Neural progenitor cell (in vitro differentiated cells): Measurements from ENCODE around the gene COL13A1. TPM values are rescaled to one million over a fixed set of nuclear protein-coding genes. Genes with fewer than 3 reads are reported as not detected.

Source experiments
- DNase-seq: peaks from one replicate; pipeline ENCODE4 v3.0.0-alpha.2; 2016; ENCODE audit warnings: low spot score
- H2AFZ ChIP-seq: fragments of 200-600 bp; sonication (generic); replicated peaks from 2 replicates; pipeline ENCODE4 v1.6.1; 2016; ENCODE audit warnings: antibody characterized with exemption
- H3F3A ChIP-seq: fragments of 200-600 bp; sonication (generic); 2 replicates; pipeline ENCODE4 v1.6.1; 2016; ENCODE audit warnings: antibody characterized with exemption, low read depth
- H3K27ac ChIP-seq: fragments of 200-600 bp; sonication (generic); 2 replicates; pipeline ENCODE4 v1.5.1; 2016; ENCODE audit warnings: mild to moderate bottlenecking
- H3K27me3 ChIP-seq: fragments of 200-600 bp; sonication (generic); 2 replicates; pipeline ENCODE4 v1.6.1; 2016; ENCODE audit warnings: mild to moderate bottlenecking, moderate library complexity
- H3K36me3 ChIP-seq: fragments of 200-600 bp; sonication (generic); 2 replicates; pipeline ENCODE4 v1.5.1; 2016
- H3K4me1 ChIP-seq: fragments of 200-600 bp; sonication (generic); 2 replicates; pipeline ENCODE4 v1.6.1; 2016; ENCODE audit warnings: mixed run types
- H3K4me2 ChIP-seq: fragments of 200-600 bp; sonication (generic); 2 replicates; pipeline ENCODE4 v1.6.1; 2016
- H3K4me3 ChIP-seq: fragments of 200-600 bp; sonication (generic); 2 replicates; pipeline ENCODE4 v1.5.1; 2016
- H3K79me2 ChIP-seq: fragments of 200-600 bp; sonication (generic); 2 replicates; pipeline ENCODE4 v1.6.1; 2016; ENCODE audit warnings: low read depth
- H3K9ac ChIP-seq: fragments of 200-600 bp; sonication (generic); 2 replicates; pipeline ENCODE4 v1.6.1; 2016
- H3K9me3 ChIP-seq: fragments of 200-600 bp; sonication (generic); 2 replicates; pipeline ENCODE4 v1.5.1; 2016; ENCODE audit warnings: low read depth
- H4K20me1 ChIP-seq: fragments of 200-600 bp; sonication (generic); 2 replicates; pipeline ENCODE4 v1.6.1; 2016; ENCODE audit warnings: low read depth
- H3K27ac Mint-ChIP-seq: 3 replicates; pipeline ENCODE4 v1.8.0; 2021; ENCODE audit warnings: mixed read lengths
- H3K27me3 Mint-ChIP-seq: 2 replicates; pipeline ENCODE4 v1.8.0; 2022; ENCODE audit warnings: low read depth, mild to moderate bottlenecking, inconsistent platforms, moderate library complexity, mixed read lengths; ENCODE audit not compliant: insufficient read depth
- H3K36me3 Mint-ChIP-seq: 3 replicates; pipeline ENCODE4 v1.8.0; 2021; ENCODE audit warnings: mixed read lengths
- H3K4me1 Mint-ChIP-seq: 3 replicates; pipeline ENCODE4 v1.8.0; 2021; ENCODE audit warnings: mixed read lengths
- H3K4me3 Mint-ChIP-seq: 3 replicates; pipeline ENCODE4 v1.8.0; 2021; ENCODE audit warnings: mild to moderate bottlenecking, moderate library complexity, mixed read lengths
- H3K9me3 Mint-ChIP-seq: 3 replicates; pipeline ENCODE4 v1.8.0; 2020; ENCODE audit warnings: mixed read lengths
- EZH2 ChIP-seq: fragments of 200-600 bp; sonication (generic); IDR thresholded peaks from 2 replicates; pipeline ENCODE4 v1.6.1; 2017; ENCODE audit warnings: antibody characterized with exemption, mild to moderate bottlenecking, moderate library complexity
- EZH2phosphoT487 ChIP-seq: fragments of 200-600 bp; sonication (generic); IDR thresholded peaks from 2 replicates; pipeline ENCODE4 v1.6.1; 2017; ENCODE audit warnings: antibody characterized with exemption
- total RNA-seq: library from RNA; depleted of rRNA; stranded (reverse); fragments of >200 nt; gene quantifications from 2 replicates; pipeline ENCODE4 v1.2.3, GENCODE V29; 2015; ENCODE audit warnings: low replicate concordance
- TF ChIP-seq, protein P1 (sequence below): fragments of 200-600 bp; sonication (generic); IDR thresholded peaks from 2 replicates; pipeline ENCODE4 v1.5.1; 2017; ENCODE audit warnings: antibody characterized with exemption, mild to moderate bottlenecking

The COL13A1 gene
- total RNA-seq, 1 donor from 2014 or later: 1.3 TPM

DNA sequence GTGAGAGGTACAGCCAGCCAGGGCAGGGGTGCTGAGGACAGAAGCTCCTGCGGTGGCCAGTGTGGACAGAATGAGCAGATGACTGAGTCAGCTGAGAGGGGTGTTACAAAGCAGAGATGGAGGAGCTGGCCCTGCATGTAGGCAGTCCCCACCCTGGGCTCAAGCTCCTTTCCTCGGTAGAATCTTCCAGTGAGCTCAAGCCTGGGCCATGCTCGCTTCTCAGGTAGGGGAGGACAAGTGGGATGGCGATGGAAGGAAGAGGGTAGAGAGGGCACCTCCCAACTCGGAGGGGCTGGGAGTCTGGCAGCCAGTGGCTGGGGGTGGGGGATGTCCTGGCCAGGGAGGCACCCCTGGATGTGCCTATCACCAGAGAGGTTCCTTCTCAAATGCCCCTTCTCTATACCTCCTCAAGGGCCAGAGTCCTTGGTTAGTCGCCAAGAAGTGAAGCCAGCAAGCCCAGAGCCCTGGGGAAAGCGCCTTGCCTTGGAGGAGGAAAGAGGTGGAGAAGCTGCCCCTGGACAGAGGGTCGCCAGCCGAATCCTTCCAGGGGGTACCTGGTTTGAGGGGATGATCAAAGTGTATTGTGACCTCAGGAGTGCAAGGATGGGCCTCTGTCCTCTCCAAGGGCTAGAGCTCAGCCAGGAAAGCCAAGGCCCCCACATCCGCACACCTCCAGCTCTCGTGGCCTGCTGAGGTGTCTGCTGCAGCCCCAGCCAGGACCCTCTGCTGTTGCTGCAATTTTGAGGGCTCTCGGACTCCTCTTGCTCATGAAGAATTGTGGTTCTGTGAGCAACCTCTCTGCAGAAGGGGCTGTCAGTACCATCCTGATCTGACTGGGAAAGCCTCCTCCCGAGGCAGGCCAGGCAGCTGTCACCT, 162.4 kb downstream of the COL13A1 start:
- no peak for DNase-seq
- no peak overlapping the region for H3K9ac ChIP-seq
- peaks cover 4% of the 10 kb centered on the region for H3K27me3 ChIP-seq
- H3K36me3 ChIP-seq: no peaks in the 10 kb centered on the region
- no peaks in the 10 kb centered on the region for H3K79me2 ChIP-seq
- no peak overlapping the region for H2AFZ ChIP-seq
- H3K27ac ChIP-seq: no peak overlapping the region
- Mint-ChIP-seq H3K4me3 (no peak overlapping the region), H3K36me3 (no peaks in the 10 kb centered on the region), H3K27me3 (peaks cover 7% of the 10 kb centered on the region), H3K27ac (no peak overlapping the region), H3K9me3 (no peaks in the 10 kb centered on the region), H3K4me1 (peaks cover 8% of the 10 kb centered on the region)
- no peak overlapping the region for H3K4me3 ChIP-seq
- no peak overlapping the region for H3K4me2 ChIP-seq
- H3K9me3 ChIP-seq: no peaks in the 10 kb centered on the region
- peaks cover 4% of the 10 kb centered on the region for H3K4me1 ChIP-seq
- TF ChIP-seq, protein P1, sequence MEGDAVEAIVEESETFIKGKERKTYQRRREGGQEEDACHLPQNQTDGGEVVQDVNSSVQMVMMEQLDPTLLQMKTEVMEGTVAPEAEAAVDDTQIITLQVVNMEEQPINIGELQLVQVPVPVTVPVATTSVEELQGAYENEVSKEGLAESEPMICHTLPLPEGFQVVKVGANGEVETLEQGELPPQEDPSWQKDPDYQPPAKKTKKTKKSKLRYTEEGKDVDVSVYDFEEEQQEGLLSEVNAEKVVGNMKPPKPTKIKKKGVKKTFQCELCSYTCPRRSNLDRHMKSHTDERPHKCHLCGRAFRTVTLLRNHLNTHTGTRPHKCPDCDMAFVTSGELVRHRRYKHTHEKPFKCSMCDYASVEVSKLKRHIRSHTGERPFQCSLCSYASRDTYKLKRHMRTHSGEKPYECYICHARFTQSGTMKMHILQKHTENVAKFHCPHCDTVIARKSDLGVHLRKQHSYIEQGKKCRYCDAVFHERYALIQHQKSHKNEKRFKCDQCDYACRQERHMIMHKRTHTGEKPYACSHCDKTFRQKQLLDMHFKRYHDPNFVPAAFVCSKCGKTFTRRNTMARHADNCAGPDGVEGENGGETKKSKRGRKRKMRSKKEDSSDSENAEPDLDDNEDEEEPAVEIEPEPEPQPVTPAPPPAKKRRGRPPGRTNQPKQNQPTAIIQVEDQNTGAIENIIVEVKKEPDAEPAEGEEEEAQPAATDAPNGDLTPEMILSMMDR: no peak
- TF ChIP-seq EZH2phosphoT487: no peak
- no peak for TF ChIP-seq EZH2
- no peaks in the 10 kb centered on the region for H3F3A ChIP-seq
- no peaks in the 10 kb centered on the region for H4K20me1 ChIP-seq

DNA sequence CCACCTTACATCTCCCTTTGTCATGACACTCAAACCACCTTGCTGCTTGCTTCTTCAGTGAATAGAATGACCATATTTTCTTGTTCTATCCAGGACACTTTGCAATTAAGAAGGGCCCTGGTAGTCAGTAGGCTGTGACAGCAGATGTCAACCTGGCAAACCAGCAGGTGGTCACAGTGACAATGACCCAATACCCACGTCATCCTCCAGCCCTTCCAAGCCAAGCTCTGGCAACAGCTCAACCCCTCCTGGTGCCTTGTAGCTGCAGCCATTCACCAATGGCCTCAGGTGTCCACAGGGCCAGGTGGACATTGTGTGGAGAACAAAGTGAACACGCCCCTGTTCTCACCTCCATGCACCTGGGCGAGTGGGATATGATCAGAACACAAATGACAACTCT, 163.4 kb downstream of the COL13A1 start:
- no peak overlapping the region for H2AFZ ChIP-seq
- Mint-ChIP-seq H3K27me3 (peaks cover 13% of the 10 kb centered on the region), H3K4me1 (peaks cover 8% of the 10 kb centered on the region), H3K27ac (no peak overlapping the region), H3K9me3 (no peaks in the 10 kb centered on the region), H3K4me3 (no peak overlapping the region), H3K36me3 (no peaks in the 10 kb centered on the region)
- no peaks in the 10 kb centered on the region for H3K79me2 ChIP-seq
- H3K36me3 ChIP-seq: no peaks in the 10 kb centered on the region
- H3K4me2 ChIP-seq: no peak overlapping the region
- H3K4me3 ChIP-seq: no peak overlapping the region
- no peak overlapping the region for H3K9ac ChIP-seq
- H3K27me3 ChIP-seq: peaks cover 4% of the 10 kb centered on the region
- H4K20me1 ChIP-seq: no peaks in the 10 kb centered on the region
- no peak overlapping the region for H3K27ac ChIP-seq
- DNase-seq: no peak
- no peaks in the 10 kb centered on the region for H3F3A ChIP-seq
- peaks cover 7% of the 10 kb centered on the region for H3K4me1 ChIP-seq
- TF ChIP-seq, protein P1: no peak
- TF ChIP-seq EZH2phosphoT487: no peak
- no peak for TF ChIP-seq EZH2
- H3K9me3 ChIP-seq: no peaks in the 10 kb centered on the region

DNA sequence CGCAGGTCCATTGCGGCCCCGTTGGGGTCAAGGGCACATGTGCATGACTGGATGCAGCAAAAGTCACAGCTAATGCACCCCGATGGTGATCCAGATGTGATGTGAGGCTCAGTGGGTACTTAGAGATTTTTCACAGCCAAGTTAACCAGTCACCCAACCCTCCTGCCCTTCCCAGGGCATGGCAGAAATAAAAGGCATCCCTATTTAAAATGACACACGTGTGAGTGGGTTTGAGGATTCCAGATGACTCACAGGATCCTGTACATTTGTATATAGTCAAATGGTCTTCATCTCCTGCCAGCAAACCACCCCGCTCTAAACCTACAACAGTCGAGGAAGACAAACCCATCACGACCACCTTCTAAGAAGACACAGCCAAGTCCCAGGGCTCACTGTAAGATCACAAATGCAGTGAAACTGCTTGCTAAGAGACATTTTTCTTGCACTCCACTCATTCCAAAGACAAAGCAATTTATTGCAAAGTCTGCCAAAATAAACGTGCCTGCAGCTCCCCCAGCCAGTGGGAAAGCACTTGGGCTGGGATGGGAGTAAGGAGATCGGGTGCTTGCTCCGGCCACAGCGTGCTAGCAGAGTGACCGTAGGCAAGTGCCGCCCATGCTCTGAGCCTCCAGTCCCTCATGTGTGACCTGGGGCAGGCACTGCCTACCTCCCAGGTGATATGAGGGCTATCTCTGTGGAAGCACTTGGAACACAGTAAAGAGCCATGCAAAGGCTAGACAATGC, 164.4 kb downstream of the COL13A1 start:
- H3K9me3 Mint-ChIP-seq: no peaks in the 10 kb centered on the region
- no peak overlapping the region for H3K27ac Mint-ChIP-seq
- Histone ChIP-seq H3K36me3 (no peaks in the 10 kb centered on the region), H3K79me2 (no peaks in the 10 kb centered on the region), H3F3A (no peaks in the 10 kb centered on the region), H3K9ac (no peak overlapping the region), H4K20me1 (no peaks in the 10 kb centered on the region), H2AFZ (no peak overlapping the region), H3K4me1 (peaks cover 7% of the 10 kb centered on the region), H3K4me3 (no peak overlapping the region), H3K27me3 (peaks cover 9% of the 10 kb centered on the region), H3K27ac (no peak overlapping the region), H3K4me2 (no peak overlapping the region), H3K9me3 (no peaks in the 10 kb centered on the region)
- peaks cover 12% of the 10 kb centered on the region for H3K27me3 Mint-ChIP-seq
- no peaks in the 10 kb centered on the region for H3K36me3 Mint-ChIP-seq
- TF ChIP-seq, protein P1: no peak
- TF ChIP-seq EZH2: no peak
- H3K4me1 Mint-ChIP-seq: peaks cover 6% of the 10 kb centered on the region
- no peak for DNase-seq
- H3K4me3 Mint-ChIP-seq: no peak overlapping the region
